PFSK-1 (cell line): Measurements from ENCODE around the gene ELOVL1.

Experiments
- FOXP2 ChIP-seq: optimal IDR thresholded peaks from 2 replicates; pipeline ENCODE3; 2011; ENCODE audit warnings: borderline replicate concordance, control low read depth, inconsistent platforms; ENCODE audit not compliant: insufficient read depth; ENCODE audit errors: extremely low read length, extremely low read depth
- POLR2AphosphoS5 ChIP-seq: IDR thresholded peaks from 2 replicates; pipeline ENCODE4 v1.6.1; 2012; ENCODE audit warnings: low read depth, mild to moderate bottlenecking, control low read depth, low read length, moderate library complexity
- REST ChIP-seq, 2 experiments: IDR thresholded peaks; 2 replicates each; pipeline versions ENCODE4 v1.6.1 to v1.8.0; 2011 to 2012; ENCODE audit warnings: low read depth in 2 of 2, low read length in 2 of 2, control low read depth in 1 of 2, inconsistent platforms in 1 of 2, mild to moderate bottlenecking in 1 of 2, moderate library complexity in 1 of 2; ENCODE audit not compliant: insufficient read depth in 1 of 2
- SIN3A ChIP-seq: IDR thresholded peaks from 2 replicates; pipeline ENCODE4 v1.6.1; 2012; ENCODE audit warnings: mild to moderate bottlenecking, low read length, moderate library complexity, borderline replicate concordance; ENCODE audit not compliant: insufficient read depth
- TAF1 ChIP-seq: IDR thresholded peaks from 2 replicates; pipeline ENCODE4 v1.6.1; 2012; ENCODE audit warnings: low read length, control low read depth, borderline replicate concordance; ENCODE audit not compliant: insufficient read depth

ELOVL1 gene

GRCh38 chr1:43345120-43345519, 22.7 kb downstream of the ELOVL1 start:
- no peak for TF ChIP-seq FOXP2
- TF ChIP-seq SIN3A, result no peak
- TF ChIP-seq TAF1, result no peak
- TF ChIP-seq POLR2AphosphoS5, result no peak
- TF ChIP-seq REST (IDR thresholded peaks at IDR 0.05; ENCODE audit: insufficient read depth in 1 of 2, low read depth in 2 of 2, low read length in 2 of 2), result no peak

- TF ChIP-seq FOXP2 (no peak), REST (IDR thresholded peaks at IDR 0.05; ENCODE audit: insufficient read depth in 1 of 2, low read depth in 2 of 2, low read length in 2 of 2) (no peak), POLR2AphosphoS5 (no peak)
Observed at GRCh38 chr1:43344267-43344850, 23.5 kb downstream of the ELOVL1 start.

DNA sequence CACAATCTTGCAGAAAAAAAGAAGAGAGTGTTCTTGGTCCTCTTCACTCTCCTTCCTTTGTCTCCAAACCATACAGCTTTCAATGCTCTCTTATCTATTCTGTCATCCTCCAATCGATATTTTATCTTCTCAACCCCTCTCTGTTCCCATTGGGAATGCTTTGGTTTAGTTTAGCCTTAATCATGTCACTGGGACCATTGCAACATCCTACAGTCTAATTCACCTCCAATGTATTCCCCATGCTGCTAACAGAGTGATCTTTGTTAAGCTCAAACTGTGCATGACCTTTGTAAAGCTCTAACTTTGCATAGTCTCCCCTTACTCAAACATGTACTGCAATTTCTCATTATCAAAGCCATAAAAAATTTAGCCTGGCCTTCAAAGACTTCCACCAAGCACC, 27.3 kb downstream of the ELOVL1 start:
- no peak for TF ChIP-seq REST (IDR thresholded peaks at IDR 0.05; ENCODE audit: insufficient read depth in 1 of 2, low read depth in 2 of 2, low read length in 2 of 2)
- no peak for TF ChIP-seq TAF1
- no peak for TF ChIP-seq FOXP2
- TF ChIP-seq SIN3A, result no peak
- TF ChIP-seq POLR2AphosphoS5, result no peak

DNA sequence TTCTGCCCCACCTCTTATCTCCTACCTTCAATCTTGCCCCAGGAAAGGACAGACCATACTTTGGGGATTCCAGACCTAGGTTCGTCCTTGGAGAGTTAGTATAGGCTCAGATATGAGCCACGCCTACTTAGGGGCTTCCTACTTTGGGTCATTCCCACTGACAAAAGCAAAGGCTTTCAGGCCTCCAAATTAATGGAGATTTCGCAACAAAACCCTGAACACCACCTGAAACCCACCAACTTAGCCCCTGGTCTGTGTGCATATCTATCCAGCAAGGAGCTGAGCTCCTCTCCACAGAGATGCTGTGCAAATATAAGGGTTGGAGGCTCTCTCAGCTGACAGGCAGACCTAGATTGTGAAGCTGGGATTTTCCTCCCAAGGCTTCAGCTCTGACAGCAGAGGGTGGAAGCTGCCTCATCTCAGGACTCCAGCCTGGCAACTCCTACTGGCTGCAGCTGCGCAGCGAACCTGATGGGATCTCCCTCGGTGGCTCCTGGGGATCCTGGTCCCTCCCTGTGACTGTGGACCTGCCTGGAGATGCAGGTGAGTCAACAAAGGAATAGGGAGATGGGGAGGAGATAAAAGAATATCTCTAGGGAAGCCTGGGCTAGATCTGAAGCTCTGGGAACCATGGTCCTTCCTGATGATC, 28.1 kb downstream of the ELOVL1 start:
- TF ChIP-seq FOXP2 (no peak), REST (IDR thresholded peaks at IDR 0.05; ENCODE audit: insufficient read depth in 1 of 2, low read depth in 2 of 2, low read length in 2 of 2) (no peak), SIN3A (no peak), TAF1 (no peak), POLR2AphosphoS5 (no peak)

GRCh38 chr1:43338001-43338400, 29.8 kb downstream of the ELOVL1 start:
- TF ChIP-seq SIN3A (no peak), TAF1 (no peak), FOXP2 (no peak), REST (IDR thresholded peaks at IDR 0.05; ENCODE audit: insufficient read depth in 1 of 2, low read depth in 2 of 2, low read length in 2 of 2) (no peak), POLR2AphosphoS5 (no peak)
